ENCODE data around the gene RBM47. TPM values are rescaled to one million over a fixed set of nuclear protein-coding genes. Genes with fewer than 3 reads are reported as not detected.

RBM47 gene
- polyA plus RNA-seq, 1 donor from 2014 or later: 1.7 TPM

DNA sequence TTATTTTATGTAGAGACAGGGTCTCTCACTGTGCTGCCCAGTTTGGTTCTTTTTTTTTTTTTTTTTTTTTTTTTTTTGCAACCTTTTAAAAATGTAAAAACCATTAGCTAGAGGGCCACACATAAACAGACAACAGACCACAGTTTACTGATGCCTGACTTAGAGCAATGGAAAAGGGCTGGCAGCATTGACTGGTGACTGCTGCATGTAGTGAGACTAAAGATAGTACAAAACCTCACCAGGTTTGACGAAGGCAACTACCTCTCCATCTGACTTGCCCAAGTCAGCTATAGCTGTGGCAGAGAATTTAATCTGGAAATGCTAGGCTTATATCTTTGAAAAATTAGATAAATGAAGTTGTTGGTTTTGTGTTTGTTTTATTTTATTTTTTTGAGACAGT is 102.9 kb downstream of the RBM47 start:
- Histone ChIP-seq H3K36me3 (ENCODE audit: insufficient read depth, low read length) (no peaks in the 10 kb centered on the region), H3F3A (ENCODE audit: insufficient read depth, low read length, poor library complexity, severe bottlenecking) (no peaks in the 10 kb centered on the region), H3K4me2 (ENCODE audit: low read length) (no peak overlapping the region), H3K9ac (ENCODE audit: low read length) (no peak overlapping the region), H3K79me2 (replicated peaks; ENCODE audit: insufficient read depth, low read length) (no peaks in the 10 kb centered on the region), H3K4me3 (ENCODE audit: low read length) (no peak overlapping the region), H3K9me2 (ENCODE audit: insufficient read depth, low read length) (no peaks in the 10 kb centered on the region), H2AFZ (ENCODE audit: low read depth, low read length) (no peak overlapping the region), H4K20me1 (ENCODE audit: insufficient read depth) (no peaks in the 10 kb centered on the region), H3K9me3 (ENCODE audit: low read length) (no peaks in the 10 kb centered on the region), H3K27me3 (ENCODE audit: insufficient read depth, low read depth, low read length) (no peaks in the 10 kb centered on the region), H3K27ac (ENCODE audit: low read length) (no peak overlapping the region)
- TF ChIP-seq SMC3 (conservative IDR thresholded peaks at IDR 0.05; ENCODE audit: poor library complexity): no peak
- TF ChIP-seq, protein P1, sequence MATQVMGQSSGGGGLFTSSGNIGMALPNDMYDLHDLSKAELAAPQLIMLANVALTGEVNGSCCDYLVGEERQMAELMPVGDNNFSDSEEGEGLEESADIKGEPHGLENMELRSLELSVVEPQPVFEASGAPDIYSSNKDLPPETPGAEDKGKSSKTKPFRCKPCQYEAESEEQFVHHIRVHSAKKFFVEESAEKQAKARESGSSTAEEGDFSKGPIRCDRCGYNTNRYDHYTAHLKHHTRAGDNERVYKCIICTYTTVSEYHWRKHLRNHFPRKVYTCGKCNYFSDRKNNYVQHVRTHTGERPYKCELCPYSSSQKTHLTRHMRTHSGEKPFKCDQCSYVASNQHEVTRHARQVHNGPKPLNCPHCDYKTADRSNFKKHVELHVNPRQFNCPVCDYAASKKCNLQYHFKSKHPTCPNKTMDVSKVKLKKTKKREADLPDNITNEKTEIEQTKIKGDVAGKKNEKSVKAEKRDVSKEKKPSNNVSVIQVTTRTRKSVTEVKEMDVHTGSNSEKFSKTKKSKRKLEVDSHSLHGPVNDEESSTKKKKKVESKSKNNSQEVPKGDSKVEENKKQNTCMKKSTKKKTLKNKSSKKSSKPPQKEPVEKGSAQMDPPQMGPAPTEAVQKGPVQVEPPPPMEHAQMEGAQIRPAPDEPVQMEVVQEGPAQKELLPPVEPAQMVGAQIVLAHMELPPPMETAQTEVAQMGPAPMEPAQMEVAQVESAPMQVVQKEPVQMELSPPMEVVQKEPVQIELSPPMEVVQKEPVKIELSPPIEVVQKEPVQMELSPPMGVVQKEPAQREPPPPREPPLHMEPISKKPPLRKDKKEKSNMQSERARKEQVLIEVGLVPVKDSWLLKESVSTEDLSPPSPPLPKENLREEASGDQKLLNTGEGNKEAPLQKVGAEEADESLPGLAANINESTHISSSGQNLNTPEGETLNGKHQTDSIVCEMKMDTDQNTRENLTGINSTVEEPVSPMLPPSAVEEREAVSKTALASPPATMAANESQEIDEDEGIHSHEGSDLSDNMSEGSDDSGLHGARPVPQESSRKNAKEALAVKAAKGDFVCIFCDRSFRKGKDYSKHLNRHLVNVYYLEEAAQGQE (IDR thresholded peaks at IDR 0.05; ENCODE audit: borderline replicate concordance): no peak
- TF ChIP-seq POLR2AphosphoS5 (IDR thresholded peaks at IDR 0.05): no peak
- TF ChIP-seq RAD21 (conservative IDR thresholded peaks at IDR 0.05): no peak
- TF ChIP-seq, protein P2, sequence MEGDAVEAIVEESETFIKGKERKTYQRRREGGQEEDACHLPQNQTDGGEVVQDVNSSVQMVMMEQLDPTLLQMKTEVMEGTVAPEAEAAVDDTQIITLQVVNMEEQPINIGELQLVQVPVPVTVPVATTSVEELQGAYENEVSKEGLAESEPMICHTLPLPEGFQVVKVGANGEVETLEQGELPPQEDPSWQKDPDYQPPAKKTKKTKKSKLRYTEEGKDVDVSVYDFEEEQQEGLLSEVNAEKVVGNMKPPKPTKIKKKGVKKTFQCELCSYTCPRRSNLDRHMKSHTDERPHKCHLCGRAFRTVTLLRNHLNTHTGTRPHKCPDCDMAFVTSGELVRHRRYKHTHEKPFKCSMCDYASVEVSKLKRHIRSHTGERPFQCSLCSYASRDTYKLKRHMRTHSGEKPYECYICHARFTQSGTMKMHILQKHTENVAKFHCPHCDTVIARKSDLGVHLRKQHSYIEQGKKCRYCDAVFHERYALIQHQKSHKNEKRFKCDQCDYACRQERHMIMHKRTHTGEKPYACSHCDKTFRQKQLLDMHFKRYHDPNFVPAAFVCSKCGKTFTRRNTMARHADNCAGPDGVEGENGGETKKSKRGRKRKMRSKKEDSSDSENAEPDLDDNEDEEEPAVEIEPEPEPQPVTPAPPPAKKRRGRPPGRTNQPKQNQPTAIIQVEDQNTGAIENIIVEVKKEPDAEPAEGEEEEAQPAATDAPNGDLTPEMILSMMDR (IDR thresholded peaks at IDR 0.05; ENCODE audit: poor library complexity, severe bottlenecking): no peak
- TF ChIP-seq TAF1 (IDR thresholded peaks at IDR 0.05; ENCODE audit: low read depth): no peak
- no peak for TF ChIP-seq EP300 (conservative IDR thresholded peaks at IDR 0.05; ENCODE audit: poor library complexity, severe bottlenecking)
- TF ChIP-seq EZH2 (IDR thresholded peaks at IDR 0.05; ENCODE audit: borderline replicate concordance, insufficient read depth, low read length, poor library complexity, severe bottlenecking): no peak
- TF ChIP-seq MXI1 (conservative IDR thresholded peaks at IDR 0.05; ENCODE audit: poor library complexity, severe bottlenecking): no peak

DNA sequence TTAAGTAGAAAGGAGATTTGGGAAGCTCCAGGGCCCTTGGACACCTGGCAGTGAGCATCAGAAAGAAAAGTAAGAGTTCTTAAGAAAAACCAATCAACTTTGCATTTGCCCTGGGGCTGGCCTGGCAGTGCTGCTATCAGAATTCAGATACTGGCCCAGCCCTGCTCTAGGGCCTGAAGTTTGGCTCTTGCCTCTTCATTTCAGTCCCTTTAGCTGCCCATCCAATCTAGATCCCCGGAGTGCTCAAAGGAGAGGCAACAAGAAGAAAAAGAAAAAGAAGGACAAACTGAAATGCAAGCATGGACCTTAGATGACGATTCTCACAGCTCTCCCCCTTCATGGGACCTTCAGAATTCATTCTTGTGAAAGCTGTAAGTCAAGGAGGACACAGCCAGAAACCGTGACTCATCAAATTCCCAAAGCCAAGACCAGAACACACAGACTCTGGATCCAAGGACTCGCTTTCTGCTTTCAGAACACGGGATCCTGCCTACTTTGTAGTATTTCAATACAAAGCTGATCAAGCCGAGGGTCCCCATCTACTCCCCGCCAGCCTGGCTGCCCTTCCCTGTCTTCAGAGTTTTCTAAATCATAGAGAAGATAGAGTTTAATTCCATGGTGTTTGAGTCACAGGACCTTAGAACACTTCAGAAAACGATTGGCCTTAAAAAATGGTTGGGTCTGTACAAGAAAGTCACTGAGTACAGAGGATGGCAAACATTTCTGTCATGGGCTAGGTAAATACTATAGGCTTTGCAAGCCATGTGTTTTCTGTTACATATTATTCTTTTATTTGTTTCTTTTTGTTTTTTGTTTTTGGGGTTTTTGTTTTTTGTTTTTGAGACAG is 103.7 kb downstream of the RBM47 start:
- no peak for TF ChIP-seq SMC3 (conservative IDR thresholded peaks at IDR 0.05; ENCODE audit: poor library complexity)
- TF ChIP-seq, protein P1 (IDR thresholded peaks at IDR 0.05; ENCODE audit: borderline replicate concordance): no peak
- TF ChIP-seq, protein P2 (IDR thresholded peaks at IDR 0.05; ENCODE audit: poor library complexity, severe bottlenecking): no peak
- TF ChIP-seq RAD21 (conservative IDR thresholded peaks at IDR 0.05): no peak
- no peak for TF ChIP-seq EP300 (conservative IDR thresholded peaks at IDR 0.05; ENCODE audit: poor library complexity, severe bottlenecking)
- no peak for TF ChIP-seq EZH2 (IDR thresholded peaks at IDR 0.05; ENCODE audit: borderline replicate concordance, insufficient read depth, low read length, poor library complexity, severe bottlenecking)
- no peak overlapping the region for H3K27ac ChIP-seq (ENCODE audit: low read length)
- no peaks in the 10 kb centered on the region for H3K9me3 ChIP-seq (ENCODE audit: low read length)
- H3K4me3 ChIP-seq (ENCODE audit: low read length): no peak overlapping the region
- no peaks in the 10 kb centered on the region for H3F3A ChIP-seq (ENCODE audit: insufficient read depth, low read length, poor library complexity, severe bottlenecking)
- no peak overlapping the region for H3K4me2 ChIP-seq (ENCODE audit: low read length)
- no peaks in the 10 kb centered on the region for H3K79me2 ChIP-seq (replicated peaks; ENCODE audit: insufficient read depth, low read length)
- H3K9ac ChIP-seq (ENCODE audit: low read length): no peak overlapping the region
- no peak overlapping the region for H2AFZ ChIP-seq (ENCODE audit: low read depth, low read length)
- no peaks in the 10 kb centered on the region for H3K9me2 ChIP-seq (ENCODE audit: insufficient read depth, low read length)
- H3K27me3 ChIP-seq (ENCODE audit: insufficient read depth, low read depth, low read length): no peaks in the 10 kb centered on the region
- no peaks in the 10 kb centered on the region for H3K36me3 ChIP-seq (ENCODE audit: insufficient read depth, low read length)
- H4K20me1 ChIP-seq (ENCODE audit: insufficient read depth): no peaks in the 10 kb centered on the region

Data from neural cell (in vitro differentiated cells).